CD4-positive, alpha-beta T cell treated with Interleukin-6 for 4 hours (primary cell): Measurements from ENCODE around the gene CCNB2.
A peak's percentile ranks its signal among the peaks of the same experiment; 100 is the strongest.
"Not testable (repeated sequence)": the region's sequence is repeated elsewhere in the genome, so short reads cannot be mapped to it uniquely, and the experiment has no call there.

Experiments
- DNase-seq: peaks from one replicate; pipeline ENCODE4 v3.0.0-alpha.2; 2020; ENCODE audit warnings: mixed read lengths

Gene CCNB2

GRCh38 chr15:59104912-59105732 is at the start of gene CCNB2:
CCNB2 (plus strand) TSS chr15:59105146; CDS start chr15:59105269, 123 bp downstream.
- DNase-seq: peak; percentile 84

GRCh38 chr15:59059076-59059597 is 45.8 kb upstream of the CCNB2 start:
- DNase-seq: no peak

GRCh38 chr15:59060348-59060747 is 44.6 kb upstream of the CCNB2 start:
- no peak for DNase-seq

- DNase-seq: no peak
Observed at GRCh38 chr15:59063042-59063441, 41.9 kb upstream of the CCNB2 start.

- DNase-seq: no peak
Observed at GRCh38 chr15:59069430-59069829, 35.5 kb upstream of the CCNB2 start.

GRCh38 chr15:59074607-59075006 is 30.3 kb upstream of the CCNB2 start:
- no peak for DNase-seq

- no peak for DNase-seq
Observed at GRCh38 chr15:59087731-59088130, 17.2 kb upstream of the CCNB2 start.

- DNase-seq: no peak
Observed at GRCh38 chr15:59094077-59094476, 10.9 kb upstream of the CCNB2 start.

- DNase-seq: no peak
Observed at GRCh38 chr15:59096429-59096828, 8.5 kb upstream of the CCNB2 start.

- no peak for DNase-seq
Observed at GRCh38 chr15:59099162-59099685, 5.7 kb upstream of the CCNB2 start.

- no peak for DNase-seq
Observed at GRCh38 chr15:59104602-59104911, 389 bp upstream of the CCNB2 start.

- DNase-seq: no peak
Observed at GRCh38 chr15:59105854-59106253, 908 bp downstream of the CCNB2 start.

- no peak for DNase-seq
Observed at GRCh38 chr15:59111251-59111650, 6.3 kb downstream of the CCNB2 start.

GRCh38 chr15:59115047-59115446 is 10.1 kb downstream of the CCNB2 start:
- no peak for DNase-seq

GRCh38 chr15:59116141-59116540 is 11.2 kb downstream of the CCNB2 start:
- no peak for DNase-seq

- no peak for DNase-seq
Observed at GRCh38 chr15:59116771-59117170, 11.8 kb downstream of the CCNB2 start.

- DNase-seq: no peak
Observed at GRCh38 chr15:59119625-59120024, 14.7 kb downstream of the CCNB2 start.

GRCh38 chr15:59120937-59121336 is 16.0 kb downstream of the CCNB2 start:
- DNase-seq: no peak

- no peak for DNase-seq
Observed at GRCh38 chr15:59124261-59124660, 19.3 kb downstream of the CCNB2 start.

GRCh38 chr15:59125683-59126082 is 20.7 kb downstream of the CCNB2 start:
- not testable (repeated sequence) for DNase-seq

GRCh38 chr15:59127255-59127654 is 22.3 kb downstream of the CCNB2 start:
- DNase-seq: not testable (repeated sequence)

GRCh38 chr15:59131456-59131855 is 26.5 kb downstream of the CCNB2 start:
- DNase-seq: no peak

- DNase-seq: no peak
Observed at GRCh38 chr15:59131969-59132562, 27.1 kb downstream of the CCNB2 start.

GRCh38 chr15:59133929-59134427 is 29.0 kb downstream of the CCNB2 start:
- no peak for DNase-seq
